ENCODE measurements around the gene CCDC34. TPM values are rescaled to one million over a fixed set of nuclear protein-coding genes. Genes with fewer than 3 reads are reported as not detected.
"Not testable (repeated sequence)": the region's sequence is repeated elsewhere in the genome, so short reads cannot be mapped to it uniquely, and the experiment has no call there.

CCDC34 gene
- total RNA-seq, 1 experiment from 2014 or later, result 10.1 TPM

DNA sequence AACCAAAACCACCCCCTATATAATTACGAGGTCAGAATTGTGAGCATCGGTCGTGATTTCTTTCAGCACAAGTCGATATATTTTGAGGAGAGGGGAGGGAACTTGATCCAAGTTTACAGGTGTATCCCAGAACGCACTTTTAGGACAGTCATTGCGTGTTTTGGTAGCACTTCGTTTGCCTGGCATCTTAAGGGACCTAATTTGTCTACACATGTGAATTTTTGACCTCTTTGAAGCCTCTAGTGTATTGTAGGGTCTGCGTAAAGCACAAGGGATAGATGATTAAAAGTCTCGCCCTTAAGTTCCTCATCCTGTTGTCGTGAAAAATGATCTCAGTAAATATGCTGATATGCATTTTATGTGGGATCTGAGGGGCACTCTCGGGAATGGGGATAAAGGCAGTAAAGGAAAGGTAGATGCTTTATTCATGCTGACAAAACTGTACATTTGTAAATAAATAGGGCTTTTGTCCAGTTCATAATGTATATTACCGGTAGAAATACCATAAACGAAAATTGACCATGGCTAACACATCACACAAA lies 632 bp upstream of the CCDC34 start:
- no peak for DNase-seq (ENCODE audit: low spot score)

DNA sequence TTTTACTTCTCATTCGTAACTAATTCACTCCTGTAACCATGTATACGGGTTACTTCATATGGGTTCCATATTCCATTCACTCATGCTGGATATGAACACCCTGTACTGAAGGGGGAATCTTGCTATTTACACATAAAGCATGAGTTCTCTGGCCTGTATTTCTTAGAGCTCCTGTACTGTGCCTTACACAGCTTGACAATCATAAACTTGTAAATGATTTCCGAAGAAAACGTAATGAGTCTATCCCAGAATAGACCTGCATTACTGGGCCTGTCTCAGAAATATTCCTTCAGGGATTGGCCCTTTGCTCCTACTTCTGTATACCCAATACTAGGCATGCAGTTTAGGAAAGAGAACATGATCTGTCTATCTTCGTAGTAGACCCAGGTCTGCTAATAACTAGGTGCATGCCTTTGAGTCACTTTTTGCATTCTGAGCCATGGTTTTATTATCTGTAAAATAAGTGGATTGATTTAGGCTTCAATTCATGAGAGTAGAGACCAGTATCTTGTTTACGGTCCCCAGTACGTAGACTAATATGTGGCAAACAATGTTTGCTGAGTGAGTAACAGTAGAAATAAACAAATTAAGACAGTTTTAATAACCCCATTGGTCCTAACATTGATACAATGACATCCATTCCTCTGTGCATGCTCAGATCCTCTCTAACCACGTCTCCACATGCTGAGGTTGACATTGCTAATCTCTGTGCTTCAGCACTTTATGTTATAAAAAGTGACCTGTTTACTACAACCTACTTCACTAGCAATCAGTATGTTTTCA lies 1.2 kb downstream of the CCDC34 start:
- no peak for DNase-seq (ENCODE audit: low spot score)

DNA sequence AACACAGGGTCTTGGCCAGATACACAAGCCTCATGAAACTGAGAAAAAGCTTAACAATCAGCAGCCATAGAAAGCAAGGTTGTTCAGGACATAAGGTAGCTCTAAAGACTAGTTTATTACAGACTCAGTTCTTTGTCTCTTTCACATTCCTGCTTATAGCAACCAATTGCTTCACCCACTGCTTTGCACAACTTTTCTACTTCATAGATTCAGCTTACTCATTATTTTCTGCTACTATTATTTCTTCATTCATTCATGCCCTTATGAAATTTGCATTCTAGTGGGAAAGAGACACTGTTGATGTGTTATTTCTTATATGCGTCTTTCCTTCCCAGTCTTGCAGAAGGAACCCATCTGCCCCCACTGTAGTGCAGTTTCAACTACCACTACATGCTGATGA lies 4.7 kb downstream of the CCDC34 start:
- DNase-seq (ENCODE audit: low spot score), result no peak

DNA sequence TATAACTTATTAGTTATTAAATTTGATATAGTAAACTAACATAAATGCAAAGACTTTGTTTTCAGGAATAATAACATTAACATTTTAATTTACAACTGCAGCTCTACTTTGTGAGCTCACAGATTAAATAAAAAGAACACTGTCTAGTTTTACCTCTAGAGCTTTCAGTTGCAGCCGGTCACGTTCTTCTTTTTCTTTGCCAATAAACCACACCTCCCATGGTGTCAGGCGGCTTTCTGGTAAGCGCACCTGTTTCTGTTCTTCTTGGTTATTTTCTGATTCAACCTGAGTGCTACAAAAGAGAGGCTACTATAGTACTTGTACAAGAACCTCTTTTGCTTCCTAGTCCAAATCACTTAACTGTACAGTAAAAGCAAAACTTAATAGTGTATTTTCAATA lies 5.8 kb downstream of the CCDC34 start:
- DNase-seq (ENCODE audit: low spot score), result no peak

DNA sequence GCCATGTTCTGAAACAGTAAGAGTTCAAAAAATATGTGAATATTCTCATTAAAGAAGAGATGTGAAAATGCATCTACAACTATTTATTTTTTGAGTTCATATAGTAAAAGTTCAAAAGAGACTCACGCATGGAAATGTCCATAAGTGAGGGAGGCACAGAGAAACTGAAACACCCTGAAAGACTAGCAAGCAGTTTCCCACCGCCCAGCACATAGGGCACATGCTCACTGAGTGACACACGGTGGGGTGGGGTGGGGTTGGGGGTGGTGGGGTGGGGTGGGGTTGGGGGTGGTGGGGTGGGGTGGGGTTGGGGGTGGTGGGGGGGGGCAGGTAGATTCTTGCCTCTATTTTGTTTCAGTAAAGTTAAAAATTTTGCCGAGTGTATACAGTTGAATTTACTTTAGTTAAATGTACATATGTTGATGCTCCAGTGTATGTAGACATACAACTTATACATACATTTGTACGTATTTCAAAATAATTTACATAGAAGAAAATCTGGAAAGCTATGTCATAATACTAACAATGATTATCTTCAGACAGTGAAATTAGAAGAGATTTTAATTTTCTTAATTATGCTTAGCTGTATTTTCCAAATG lies 6.3 kb downstream of the CCDC34 start:
- no peak for DNase-seq (ENCODE audit: low spot score)

DNA sequence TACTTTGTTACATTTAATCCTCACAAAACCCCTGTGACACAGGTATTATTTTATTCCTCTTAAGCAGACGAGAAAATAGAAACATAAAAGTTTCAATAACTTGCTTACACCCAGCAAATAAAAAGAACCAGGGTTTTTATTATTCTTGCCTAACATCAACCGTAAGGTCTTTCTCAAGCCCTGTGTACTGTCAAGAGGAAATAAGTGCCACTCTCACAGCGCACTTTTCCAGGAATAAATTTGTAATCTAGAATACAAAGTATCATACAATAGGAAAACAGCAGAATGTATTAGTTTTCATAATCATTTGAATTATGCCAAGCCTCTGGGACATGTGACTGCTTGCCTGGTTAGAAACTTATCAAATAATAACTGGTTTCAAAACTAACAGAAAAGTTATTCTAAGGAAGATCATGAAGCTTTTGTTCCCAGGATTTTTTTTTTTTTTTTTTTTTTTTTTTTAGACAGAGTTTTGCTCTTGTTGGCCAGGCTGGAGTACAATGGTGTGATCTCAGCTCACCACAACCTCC lies 7.4 kb downstream of the CCDC34 start:
- DNase-seq (ENCODE audit: low spot score), result no peak

DNA sequence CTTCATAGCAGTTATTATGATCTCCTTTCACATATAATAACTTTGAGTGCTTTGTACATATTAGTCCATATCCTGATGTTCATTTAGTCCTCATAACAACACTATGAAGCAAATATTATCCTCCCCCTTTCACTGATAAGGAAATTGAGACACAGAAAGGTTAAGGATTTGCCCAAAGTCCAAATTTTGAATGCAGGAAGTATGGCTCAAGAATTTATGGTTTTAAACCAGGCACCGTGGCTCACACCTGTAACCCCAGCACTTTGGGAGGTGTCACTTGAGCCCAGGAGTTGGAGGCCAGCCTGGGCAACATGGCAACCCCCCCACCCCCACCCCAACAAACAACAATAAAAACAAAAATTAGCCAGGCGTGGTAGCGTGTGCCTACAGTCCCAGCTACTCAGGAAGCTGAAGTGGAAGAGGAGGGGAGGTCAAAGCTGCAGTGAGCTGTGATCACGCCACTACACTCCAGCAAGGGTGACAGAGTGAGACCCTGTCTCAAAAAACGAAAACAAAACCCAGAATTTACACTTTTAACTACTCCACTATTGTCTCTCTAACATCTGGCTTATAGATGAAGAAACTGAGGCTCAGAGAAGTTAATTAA lies 8.6 kb downstream of the CCDC34 start:
- no peak for DNase-seq (ENCODE audit: low spot score)

DNA sequence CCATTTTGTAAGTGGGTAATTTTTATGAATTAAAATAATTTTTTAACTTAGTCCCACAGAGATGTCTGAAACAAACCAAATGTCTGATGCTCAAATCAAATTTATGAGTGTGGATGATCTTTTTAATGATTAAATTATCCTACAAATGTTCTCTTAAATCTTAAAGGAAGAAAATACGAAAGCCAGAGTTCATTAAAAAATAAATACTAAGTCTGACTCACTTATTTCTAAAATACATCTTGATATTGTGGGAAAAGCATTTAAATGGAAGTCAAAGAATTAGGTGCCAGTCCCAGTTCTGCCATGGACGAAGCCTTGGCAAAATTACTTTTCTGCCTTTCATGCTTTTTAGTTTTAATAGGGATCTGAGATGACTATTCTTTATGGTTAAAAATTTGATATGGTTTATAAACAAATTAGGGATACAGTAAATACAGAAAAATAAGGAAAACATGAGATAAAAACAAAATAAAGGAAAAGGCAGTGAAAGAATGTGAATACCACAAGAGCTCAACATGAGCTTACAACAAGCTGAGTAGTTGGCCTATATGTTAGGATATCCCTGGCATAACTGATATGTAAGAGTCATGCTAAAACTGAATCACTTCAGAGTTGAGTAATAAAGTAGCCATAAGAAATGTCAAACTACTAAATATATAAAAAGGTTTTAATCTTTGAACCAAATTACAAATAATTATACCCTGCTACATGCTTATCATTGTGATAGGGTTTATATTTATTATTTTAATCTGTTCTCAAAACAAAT lies 9.2 kb downstream of the CCDC34 start:
- DNase-seq (ENCODE audit: low spot score), result no peak

DNA sequence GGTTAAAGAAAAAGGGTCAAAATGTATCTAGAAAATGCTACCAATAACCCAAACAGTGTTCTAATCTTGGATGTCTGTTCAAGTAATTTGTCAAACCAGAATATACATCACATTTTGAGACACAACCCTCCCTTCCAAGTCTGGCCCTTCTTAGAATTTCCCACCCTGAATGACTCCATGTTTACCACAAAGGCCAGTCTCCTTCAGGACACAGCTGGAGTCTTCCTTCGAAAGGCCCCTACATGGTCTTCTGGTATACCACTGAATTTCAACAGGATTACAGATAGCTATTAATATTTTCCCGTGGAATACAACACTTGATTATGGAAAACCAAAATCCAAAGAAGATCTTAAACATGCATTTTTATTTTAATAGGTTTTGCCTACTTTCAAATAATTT lies 10.2 kb downstream of the CCDC34 start:
- no peak for DNase-seq (ENCODE audit: low spot score)

DNA sequence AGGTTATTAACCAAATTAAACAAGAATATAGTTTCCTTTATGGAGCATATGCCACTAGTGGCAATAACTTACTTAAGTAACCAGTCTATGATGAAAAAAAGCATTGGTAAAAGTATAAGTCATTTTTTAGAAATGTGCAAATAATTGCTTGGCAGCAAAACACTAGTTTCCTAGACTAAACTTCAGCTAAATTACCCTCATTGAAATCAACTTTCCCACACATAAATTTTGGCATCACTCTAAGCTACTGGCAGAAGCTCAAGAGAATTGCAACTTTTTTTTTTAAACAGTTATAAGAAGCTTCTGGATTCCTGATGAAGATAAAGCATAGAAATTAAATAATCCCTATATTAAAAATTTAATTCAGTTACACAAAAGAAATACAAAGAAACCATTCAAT lies 12.5 kb downstream of the CCDC34 start:
- no peak for DNase-seq (ENCODE audit: low spot score)

DNA sequence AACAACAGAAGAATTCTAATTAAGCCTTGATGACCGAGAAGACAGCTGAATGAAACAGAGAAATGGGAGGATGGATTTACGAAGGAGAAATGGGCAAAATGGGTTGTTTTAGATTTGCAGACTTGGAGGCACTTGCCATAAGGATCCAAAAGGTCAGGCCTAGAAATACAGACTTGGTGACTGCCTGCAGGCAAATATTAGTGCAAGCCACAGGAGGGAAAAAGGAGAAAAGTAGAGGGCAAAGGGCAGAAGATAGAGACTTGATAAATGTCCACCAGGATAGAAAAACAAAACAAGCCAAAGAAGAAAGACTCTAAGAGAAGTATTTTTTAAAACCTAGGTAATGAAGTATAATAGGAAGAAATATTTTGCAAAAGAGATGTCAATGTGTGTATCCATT lies 13.1 kb downstream of the CCDC34 start:
- DNase-seq (ENCODE audit: low spot score), result no peak

DNA sequence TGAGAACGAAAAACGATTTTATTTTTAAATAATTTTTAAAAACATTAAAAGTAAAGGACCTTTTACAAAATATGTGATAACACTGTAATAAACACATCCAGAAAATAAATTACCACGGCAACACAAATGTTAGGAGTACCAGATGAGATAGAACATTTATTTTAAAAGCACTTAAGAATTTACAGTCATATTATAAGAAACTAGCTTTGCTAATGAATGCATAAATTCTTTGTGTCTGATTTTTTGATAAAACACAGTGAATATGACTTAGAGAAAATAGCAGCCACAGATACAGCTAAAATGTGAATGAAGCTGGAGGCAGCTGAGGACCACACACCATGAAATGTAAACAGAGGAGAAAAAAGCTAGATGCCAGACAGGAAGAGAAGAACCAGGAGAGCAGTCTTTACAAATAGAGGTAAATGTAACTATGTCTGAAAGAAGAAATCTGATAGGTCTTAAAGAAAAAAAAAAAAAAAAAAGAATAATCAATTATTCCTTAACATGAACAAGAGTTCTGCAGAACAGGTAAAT lies 14.6 kb downstream of the CCDC34 start:
- DNase-seq (ENCODE audit: low spot score), result no peak

DNA sequence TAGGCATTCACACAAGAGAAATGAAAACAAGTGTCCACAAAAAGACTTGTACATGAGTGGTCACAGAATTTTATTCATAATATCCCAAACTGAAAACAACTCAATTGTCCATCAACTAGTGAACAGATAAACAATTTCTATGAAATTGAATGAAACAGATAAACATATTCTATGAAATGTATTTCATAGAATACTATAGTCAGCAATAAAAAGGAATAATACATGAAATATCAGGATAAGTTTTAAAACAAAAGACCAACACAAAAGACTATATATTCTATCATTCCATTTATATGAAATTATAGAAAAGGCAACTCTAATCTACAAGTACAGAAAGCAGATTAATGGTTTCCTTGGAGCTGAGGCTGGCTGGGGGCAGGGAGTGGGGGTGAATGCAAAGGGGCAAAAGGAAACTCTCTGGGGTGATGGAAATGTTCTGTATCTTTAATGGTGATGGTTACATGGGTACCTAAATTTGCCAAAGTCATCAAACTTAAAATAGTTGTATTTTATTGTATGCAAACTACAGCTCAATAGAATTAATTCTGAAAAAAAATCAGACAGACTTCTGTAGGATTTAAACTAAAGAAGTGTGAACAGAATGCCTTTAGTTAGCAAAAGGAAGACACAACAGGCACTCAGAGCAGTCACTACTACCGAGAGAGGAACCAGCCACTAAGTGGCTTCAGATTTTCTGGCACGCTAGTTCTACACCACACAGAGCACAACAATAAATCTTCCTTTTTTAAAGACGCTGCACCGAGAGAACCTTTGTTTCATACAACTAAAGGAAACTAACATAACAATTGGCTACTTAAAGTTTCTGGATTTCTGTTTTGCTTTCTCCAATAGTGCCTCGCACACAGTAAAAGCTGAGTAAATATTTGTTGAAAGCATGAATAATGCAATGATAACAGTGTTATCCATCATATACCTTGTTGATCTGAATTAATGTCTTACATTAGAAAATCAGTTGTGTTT lies 15.4 kb downstream of the CCDC34 start:
- no peak for DNase-seq (ENCODE audit: low spot score)

DNA sequence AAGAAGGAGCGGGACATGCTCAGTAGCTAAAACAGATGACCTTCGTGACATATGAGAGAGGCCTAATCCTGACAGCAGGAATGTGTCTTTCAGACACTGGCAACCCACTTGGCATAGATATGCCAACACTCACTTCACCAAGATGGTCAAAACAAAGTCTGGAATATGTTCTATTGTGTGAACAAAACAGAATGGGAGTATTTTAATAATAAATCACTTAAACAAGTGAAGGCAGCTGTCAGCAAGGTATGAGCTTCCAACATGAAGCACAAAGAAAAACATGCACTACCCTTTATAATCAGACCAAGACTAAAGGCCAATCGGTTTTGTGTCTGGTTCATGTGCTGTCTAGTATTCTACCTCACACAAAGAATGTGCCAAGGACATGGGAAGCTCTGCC lies 23.1 kb downstream of the CCDC34 start:
- DNase-seq (ENCODE audit: low spot score), result no peak

DNA sequence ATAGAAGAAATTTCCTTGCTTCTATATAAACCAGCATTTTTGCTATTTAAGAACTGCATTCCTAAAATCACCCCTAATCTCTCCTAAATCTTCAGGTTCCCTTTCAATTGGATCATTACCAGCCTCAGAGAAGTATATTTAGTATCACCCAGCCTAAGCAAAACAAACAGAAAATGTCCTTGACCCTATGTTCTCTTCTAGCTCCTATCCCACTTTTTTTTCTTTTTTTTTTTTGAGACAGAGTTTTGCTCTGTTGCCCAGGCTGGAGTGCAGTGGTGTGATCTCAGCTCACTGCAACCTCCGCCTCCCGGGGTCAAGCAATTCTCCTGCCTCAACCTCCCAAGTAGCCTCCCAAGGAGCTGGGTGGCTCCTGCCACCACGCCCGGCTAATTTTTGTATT lies 28.3 kb downstream of the CCDC34 start:
- DNase-seq (ENCODE audit: low spot score), result not testable (repeated sequence)

DNA sequence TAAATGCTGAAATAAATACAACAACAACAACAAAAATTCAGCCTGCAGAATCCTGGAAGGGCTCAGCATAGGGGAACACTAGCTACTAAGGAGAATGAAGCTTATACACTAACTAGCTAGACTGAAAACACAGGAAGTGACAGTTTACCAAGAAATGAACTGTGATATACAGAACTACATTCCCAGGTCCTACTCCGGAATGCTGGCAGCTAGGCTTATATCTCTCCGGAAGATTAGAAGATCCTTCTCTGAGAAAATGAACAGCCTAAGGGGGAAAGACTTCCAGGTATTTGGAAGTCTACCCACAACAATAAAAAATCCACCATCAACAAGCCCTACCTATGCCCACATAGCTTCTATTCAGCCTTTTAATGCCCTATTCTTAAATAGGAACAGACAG lies 31.0 kb downstream of the CCDC34 start:
- no peak for DNase-seq (ENCODE audit: low spot score)

DNA sequence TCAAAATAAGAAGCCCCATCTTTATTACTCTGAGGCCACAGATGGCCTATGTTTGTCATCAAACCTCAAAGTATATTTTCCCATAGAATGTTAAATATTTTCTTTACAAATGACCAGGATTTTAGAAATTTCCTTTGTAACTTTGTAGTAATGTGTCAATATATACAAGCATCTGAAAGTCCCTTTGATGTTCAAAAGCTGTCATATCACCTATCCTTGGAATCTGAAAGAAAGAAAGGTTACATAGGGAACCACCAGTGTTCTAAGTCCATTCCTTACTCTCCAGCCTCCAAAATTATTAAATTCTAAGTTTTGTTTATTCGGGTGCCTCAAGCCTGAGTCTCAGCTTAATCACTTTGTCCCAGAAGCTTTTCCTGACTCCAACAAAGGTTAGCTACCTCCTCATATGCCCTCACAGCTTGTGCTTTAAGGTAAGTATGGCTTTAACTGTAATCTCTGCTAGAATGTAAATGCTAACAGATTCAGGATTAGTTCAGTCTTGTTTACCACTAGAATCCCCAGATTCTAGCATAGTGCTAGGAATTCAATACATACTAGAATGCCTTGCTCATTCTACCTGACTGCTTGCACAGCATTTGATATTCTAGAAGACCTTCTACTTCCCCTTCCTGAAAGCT lies 32.3 kb downstream of the CCDC34 start:
- DNase-seq (ENCODE audit: low spot score), result no peak

DNA sequence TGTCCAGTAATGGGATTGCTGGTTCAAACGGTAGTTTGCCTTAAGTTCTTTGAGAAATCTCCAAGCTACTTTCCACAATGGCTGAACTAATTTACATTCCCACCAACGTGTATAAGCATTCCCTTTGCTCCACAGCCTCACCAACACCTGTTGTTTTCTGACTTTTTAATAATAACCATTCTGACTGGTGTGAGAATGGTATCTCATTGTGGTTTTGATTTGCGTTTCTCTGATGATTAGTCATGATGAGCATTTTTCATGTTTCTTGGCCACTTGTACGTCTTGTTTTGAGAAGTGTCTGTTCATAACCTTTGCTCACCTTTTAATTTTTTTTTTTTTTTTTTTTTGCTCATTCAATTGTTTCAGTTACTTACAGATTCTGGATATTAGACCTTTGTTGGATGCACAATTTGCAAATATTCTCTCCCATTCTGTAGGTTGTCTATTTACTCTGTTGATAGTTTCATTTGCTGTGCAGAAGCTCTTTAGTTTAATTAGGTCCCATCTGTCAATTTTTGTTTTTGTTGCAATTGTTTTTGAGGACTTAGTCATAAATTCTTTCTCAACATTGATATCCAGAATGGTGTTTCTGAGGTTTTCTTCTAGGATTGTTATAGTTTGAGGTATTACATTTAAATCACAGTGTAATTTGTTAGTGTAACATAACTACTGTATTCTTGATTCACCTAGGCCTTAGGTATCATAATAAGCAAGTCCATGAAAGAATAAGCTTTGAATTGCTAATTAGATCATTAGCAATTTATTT lies 33.0 kb downstream of the CCDC34 start:
- DNase-seq (ENCODE audit: low spot score), result no peak

DNA sequence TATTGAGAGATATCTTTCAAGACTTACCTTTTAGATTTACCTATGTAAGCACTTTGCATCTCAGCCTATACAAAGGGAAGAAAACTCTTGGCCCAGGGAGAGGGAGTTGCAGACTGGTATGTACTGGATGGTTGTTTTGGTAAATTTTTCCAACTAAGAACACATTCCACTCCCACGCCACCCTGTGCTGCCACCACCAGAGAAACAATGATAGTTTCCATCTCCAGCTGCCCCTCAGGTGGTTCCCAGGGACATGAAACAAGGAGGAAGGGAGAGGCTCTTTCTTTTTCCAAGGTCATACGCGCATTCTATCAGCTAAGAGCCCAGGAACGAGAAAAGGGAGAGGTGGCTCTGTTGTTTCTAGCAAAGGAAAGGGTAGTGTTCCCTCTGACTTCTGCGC lies 34.4 kb downstream of the CCDC34 start:
- no peak for DNase-seq (ENCODE audit: low spot score)

Measured in HT-29 (cell line).